NCI-H748 treated with DMSO at 0.1 percent for 48 hours (cell line): ENCODE results near the gene CDR2.
"Not testable (repeated sequence)": the region's sequence is repeated elsewhere in the genome, so short reads cannot be mapped to it uniquely, and the experiment has no call there.

Source experiments
- DNase-seq: peaks from one replicate; lab custom pipeline; 2025; lab: John Stamatoyannopoulos, UW

The CDR2 gene

GRCh38 chr16:22352723-22353122, 21.7 kb downstream of the CDR2 start:
- no peak for DNase-seq

- DNase-seq, result no peak
Measured at GRCh38 chr16:22352140-22352539, 22.3 kb downstream of the CDR2 start.

- DNase-seq, result not testable (repeated sequence)
Measured at GRCh38 chr16:22351017-22351416, 23.4 kb downstream of the CDR2 start.

DNA sequence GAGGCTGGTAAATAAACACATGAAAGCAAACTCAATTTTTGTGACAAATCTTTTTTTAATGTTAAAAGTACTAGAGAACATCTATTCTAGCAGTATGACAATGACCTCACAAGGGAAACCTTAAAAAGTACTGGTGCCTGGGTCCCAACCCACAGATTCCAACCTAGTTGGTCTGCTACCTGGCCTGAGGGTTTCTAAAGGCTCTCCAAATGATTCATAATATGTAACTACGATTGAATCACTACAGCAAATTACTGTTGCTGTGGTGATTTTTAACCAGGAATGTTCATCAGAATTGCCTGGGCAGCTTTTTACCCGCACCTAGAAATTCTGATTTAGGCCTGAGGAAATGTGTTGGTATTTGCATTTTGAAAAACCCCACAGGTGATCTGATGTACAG, 26.1 kb downstream of the CDR2 start:
- DNase-seq, result no peak

GRCh38 chr16:22347100-22347820, 27.2 kb downstream of the CDR2 start:
- DNase-seq, result no peak

DNA sequence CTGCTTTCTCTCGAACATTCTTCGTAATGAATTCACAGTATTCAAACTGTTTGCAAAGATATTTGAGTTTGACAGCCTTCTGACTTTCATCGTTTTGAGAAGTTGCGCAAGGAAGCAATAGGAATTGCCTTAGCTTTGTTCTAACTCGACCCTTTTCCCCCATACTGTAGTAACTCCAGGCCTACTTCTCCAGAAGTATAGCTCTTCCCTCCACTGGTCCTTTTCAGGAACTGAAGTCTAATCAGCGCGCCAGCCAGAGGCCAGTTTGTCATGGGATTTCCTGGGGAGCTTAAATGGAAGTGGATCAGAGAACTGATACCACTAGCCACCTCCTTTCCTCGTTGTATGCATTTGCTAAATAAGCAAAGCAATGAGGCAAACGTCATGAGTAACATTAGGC, 27.9 kb downstream of the CDR2 start:
- no peak for DNase-seq

DNA sequence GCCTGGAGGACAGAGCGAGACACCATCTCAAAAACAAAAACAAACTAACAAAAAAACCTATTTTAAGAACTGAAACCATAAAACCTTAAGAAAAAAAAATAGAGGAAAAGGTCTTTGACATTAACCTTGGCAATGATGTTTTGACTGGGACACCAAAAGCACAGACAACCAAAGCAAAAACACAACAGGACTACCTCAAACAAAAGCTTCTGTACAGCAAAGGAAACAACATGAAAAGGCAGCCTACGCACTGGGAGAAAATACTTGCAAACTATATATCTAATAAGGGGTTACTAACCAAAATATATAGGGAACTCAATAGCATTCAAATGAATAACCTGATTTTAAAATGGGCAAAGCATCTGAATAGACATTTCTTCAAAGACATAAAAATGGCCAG, 32.3 kb downstream of the CDR2 start:
- no peak for DNase-seq

DNA sequence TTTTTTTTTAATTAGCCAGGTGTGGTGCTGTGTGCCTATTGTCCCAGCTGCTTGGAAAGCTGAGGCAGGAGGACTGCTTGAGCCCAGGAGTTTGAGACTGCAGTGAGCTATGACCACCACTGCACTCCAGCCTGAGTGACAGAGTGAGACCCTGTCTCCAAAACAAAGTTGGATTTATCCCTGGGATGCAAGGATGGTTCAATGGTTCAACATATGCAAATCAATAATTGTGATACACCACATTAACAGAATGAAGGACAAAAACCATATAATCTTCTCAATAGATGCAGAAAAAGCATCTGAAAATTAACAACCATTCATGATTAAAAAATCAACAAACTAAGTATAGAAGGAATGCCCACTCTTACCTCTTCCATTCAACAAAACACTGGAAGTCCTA, 33.5 kb downstream of the CDR2 start:
- DNase-seq, result no peak

- DNase-seq, result no peak
Measured at GRCh38 chr16:22337849-22338635, 36.4 kb downstream of the CDR2 start.

GRCh38 chr16:22337045-22337444, 37.4 kb downstream of the CDR2 start:
- DNase-seq, result no peak

DNA sequence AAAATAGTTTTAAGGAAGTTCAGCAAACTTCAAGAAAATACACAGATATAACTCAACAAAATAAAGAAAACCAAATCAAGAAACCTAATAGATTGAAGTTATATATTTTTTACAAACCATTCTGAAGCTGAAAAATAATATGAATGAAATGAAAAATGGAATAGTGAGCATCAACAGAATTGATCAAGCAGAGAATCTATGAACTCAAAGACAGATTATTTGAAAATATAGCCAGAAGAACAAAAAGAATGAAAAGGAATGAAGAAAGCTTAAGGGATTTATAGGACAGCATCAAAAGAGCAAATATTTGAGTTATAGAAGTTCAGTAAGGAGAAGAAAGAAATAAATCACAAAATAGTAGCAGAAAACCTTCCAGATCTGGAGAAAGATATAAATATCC, 37.8 kb downstream of the CDR2 start:
- no peak for DNase-seq

DNA sequence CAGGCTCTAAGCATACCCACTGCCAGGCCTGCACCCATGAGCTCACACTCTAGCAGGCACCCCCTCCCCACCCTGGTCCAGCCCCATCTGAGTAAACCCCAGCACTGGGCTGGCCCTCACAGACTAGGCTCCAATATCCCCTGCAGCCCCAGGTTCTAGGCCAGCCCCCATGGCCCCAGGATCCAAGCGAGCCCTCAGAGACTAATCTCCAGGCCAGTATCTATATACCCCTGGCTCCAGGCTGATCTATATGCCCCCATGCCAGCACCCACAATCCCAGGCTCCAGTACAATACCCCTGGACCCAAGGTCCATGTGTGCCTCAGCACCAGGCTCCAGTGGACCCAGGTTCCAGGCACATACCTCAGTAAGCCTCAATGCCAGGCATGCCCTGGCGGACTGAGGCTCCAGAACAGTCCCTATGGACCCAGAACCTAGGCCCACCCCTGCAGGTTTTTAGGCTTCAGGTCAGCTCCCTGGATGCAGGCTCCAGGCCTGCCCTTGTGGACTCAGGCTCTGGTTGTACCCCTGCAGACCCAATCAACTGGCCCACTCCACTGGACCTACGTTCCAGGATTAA, 38.7 kb downstream of the CDR2 start:
- no peak for DNase-seq

- DNase-seq, result no peak
Measured at GRCh38 chr16:22333457-22333994, 40.9 kb downstream of the CDR2 start.

DNA sequence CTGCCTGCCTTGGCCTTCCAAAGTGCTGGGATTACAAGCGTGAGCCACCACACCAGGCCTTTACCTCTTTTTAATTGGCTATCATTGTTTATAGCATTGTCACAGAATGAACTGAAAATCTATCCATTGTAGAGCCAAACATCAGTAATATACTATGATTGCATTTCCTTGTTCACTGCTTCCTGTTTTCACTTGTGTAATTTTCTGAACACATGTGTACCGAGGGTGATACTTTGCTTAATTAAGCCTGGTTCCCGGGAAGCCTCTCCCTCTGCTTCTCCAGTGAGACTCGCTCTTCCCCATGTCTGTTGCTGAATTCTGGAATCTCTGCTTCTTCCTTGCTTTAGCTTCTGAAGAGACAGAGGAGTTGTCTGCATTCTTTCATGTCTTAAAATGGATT, 44.1 kb downstream of the CDR2 start:
- DNase-seq, result no peak

DNA sequence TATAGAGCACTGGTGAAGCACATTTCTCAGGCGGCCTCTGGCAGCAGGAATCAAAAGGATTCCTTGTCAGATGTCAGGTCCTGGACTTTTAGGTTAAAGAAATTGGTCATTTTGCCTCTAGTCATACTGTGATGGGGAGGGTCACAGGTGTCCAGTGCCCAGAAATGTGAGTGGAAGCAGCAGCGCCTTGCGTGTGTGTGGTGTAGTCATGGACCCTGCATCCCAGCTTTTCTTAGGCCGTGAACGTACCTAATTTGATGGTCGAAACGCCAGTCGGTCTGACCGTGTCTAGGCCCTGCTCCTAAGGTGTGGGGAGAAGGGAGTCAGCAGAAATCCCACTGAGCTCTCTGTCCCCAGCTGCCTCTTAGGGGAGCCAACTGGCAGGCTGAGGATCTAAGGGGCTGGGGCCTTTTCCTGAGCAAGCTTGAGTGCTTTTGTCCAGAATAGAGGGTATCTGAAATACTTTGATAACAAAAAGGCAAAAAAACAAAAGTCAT, 45.2 kb downstream of the CDR2 start:
- DNase-seq, result no peak

DNA sequence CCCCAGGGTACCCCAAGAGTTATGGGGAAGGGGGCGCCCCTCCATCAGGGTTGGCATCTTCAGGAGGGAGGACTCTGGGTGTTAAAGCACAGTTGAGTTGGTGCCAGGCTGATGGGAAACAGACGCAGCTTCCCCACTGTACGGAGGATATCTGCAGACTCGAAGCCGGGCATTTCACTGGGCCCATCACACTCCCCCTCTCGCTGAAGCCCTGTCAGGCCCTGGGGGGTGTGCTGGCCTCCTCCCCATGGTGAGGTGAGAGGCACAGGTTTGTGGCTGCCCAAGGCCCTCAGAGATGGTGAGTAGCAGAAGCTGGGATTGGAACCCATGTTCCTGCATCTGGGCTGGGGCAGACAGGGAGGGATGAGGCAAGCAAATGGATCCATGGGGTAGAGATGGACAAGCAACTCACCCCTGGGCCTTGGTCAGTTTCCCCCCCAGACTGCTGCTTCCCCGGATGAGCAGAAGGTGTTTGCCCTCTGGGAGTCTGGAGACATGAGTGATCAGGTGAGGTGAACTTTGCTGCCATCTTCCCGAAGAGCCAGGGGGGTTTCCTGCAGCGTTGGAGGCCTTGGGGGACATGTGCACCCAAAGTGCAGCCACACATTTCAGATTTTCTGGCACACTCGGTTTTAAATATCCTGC, 46.2 kb downstream of the CDR2 start:
- DNase-seq, result no peak

GRCh38 chr16:22327446-22327775, 47.0 kb downstream of the CDR2 start:
- DNase-seq, result no peak

DNA sequence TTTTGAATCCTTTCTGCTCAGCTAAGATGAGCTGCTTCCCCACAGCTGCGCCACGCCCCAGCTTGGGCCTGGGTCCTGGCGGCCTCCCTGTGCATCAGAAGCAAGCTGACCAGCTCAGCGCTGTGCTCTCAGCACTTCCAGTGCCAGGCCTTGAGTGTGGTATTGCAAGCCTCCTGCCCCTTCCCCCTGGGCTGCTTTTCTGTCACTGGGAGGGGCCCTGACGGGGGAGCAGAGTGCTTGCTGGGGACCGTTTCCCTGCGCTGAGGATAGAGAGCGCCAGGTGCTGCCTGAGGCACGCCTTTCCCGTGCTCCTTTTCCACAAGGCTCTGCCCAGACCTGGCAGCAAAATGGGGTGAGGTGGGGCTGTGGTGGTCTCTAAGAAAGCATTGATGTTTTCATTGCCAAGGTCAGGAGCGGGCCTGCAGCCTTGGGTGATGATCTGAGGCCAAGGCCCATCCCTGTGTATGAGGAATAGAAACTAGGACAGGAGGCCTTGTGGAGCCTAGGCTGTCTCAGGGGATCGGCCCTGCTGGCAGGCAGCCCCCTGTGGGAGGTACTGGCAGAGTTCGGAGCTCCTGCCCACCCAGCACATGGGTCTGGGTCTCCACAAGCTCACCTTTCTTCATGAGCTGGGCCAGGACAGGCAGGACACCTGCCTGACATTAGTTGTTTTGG, 47.5 kb downstream of the CDR2 start:
- no peak for DNase-seq

DNA sequence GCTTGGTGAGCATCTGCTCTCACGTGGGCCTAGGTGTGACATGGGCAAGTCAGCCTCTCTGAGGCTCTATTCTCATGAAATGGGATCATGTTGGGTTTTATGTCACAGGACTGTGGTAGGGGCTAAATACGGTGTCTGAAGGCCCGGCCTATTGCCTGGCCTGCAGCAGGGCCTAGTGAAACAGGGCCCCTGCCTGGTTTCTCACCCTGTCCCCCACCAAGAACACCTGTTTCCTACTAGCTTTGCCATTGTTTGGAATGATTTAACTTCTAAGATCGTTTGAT, 48.1 kb downstream of the CDR2 start:
- DNase-seq, result no peak

- no peak for DNase-seq
Measured at GRCh38 chr16:22325598-22326368, 48.6 kb downstream of the CDR2 start.
